ENCODE data around the gene AGPAT3. TPM values are rescaled to one million over a fixed set of nuclear protein-coding genes. Genes with fewer than 3 reads are reported as not detected.

Gene AGPAT3
- total RNA-seq, 4 donors from 2014 or later, result 32.1 to 58.8 (median 48.7) TPM

DNA sequence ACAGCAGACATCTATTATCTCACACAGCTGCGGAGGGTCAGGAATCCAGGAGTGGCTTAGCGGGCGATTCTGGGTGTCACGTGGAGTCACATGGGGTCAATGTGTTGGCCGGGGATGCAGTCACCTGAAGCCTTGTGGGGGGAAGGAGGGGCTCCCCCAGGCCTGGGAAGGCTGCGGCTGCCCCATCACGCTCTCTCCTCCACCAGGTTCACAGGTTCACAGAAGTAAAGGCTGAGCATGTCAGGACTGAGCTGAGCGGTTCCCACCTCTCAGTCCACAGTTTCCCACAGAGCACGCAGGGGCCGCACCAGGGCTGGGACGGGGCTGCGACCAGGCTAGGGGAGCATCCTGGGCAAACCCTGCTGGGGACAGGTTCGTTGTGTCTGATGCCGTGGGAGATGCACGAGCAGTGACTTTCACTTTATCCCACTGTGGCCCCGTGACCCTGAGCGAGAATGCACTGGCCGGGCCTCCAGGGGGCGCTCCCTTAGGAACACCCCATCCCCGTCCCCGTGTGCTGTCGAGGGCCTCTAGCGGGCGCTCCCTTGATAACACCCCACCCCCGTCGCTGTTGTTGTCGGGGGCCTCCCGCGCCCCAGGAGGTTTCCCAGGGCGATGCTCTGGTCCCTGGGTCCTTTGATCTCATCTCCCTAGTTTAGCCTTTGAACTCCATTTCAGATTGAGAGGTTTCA, 73.9 kb downstream of the AGPAT3 start:
- DNase-seq (ENCODE audit: low spot score in 2 of 2), result peak; percentile 70 to 94
- intact Hi-C loops (cut with DNase I; ENCODE audit: low total_unique reads), result no loop called here
- no peak for TF ChIP-seq POLR2A (IDR thresholded peaks at IDR 0.05)
- TF ChIP-seq, protein P1, sequence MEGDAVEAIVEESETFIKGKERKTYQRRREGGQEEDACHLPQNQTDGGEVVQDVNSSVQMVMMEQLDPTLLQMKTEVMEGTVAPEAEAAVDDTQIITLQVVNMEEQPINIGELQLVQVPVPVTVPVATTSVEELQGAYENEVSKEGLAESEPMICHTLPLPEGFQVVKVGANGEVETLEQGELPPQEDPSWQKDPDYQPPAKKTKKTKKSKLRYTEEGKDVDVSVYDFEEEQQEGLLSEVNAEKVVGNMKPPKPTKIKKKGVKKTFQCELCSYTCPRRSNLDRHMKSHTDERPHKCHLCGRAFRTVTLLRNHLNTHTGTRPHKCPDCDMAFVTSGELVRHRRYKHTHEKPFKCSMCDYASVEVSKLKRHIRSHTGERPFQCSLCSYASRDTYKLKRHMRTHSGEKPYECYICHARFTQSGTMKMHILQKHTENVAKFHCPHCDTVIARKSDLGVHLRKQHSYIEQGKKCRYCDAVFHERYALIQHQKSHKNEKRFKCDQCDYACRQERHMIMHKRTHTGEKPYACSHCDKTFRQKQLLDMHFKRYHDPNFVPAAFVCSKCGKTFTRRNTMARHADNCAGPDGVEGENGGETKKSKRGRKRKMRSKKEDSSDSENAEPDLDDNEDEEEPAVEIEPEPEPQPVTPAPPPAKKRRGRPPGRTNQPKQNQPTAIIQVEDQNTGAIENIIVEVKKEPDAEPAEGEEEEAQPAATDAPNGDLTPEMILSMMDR (IDR thresholded peaks at IDR 0.05), result peak in 1 of 3 donors; percentile 53
- H3K4me3 ChIP-seq (ENCODE audit: low read depth, poor library complexity, severe bottlenecking), result no peak overlapping the region
- 37 to 38% methylated on average over 27 to 28 of the region's 30 CpGs for WGBS, 2 donors

DNA sequence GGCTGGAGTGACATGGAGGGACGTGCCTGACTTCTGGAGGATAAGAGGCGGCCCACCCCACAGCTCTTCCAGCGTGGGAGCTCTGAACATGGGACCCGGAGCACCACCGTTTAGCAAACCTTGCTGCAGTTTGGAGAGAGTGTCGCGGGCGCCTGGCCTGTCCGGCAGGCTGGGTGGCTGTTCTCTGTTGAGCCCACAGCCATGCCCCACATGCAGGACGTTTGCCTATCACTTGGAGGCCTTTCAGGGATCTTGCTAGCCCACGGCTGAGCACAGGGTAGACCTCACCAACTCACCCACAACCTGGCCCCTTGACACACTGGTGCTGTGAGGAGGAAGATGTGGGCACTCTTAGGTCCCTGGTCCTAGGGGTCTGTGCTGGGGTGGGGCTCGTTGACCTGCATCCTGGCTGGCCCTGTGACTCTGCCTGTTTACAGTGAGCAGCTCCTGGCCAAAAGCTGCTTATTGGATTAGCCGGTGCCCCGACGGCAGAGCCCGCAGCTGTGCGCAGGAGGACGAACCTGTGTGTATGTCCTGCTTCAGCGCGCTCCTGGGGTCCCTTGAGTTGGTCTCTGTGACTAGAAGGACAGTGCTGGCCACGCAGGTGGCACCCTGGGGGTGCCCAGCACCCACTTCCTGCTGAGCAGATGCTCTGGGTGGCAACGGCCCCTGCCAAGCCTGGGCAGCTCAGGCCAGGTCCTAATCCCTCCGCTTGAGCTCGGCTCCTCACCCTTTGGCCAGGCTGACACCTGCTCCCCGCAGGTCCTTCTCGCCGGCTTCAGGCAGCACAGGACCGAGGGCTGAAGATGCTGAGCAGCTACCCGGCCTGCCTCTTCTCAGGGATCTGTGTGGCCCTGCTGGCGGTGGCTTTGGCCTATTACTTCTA, 74.7 kb downstream of the AGPAT3 start:
- intact Hi-C loops (cut with DNase I; ENCODE audit: low total_unique reads), result loop anchor here (10.0 kb wide), 1 partner anchor 65 kb away; no protein-coding TSS in a partner anchor
- 83 to 87% methylated on average over 29 to 30 of the region's 30 CpGs for WGBS, 2 donors
- no peak overlapping the region for H3K4me3 ChIP-seq (ENCODE audit: low read depth, poor library complexity, severe bottlenecking)
- TF ChIP-seq POLR2A (IDR thresholded peaks at IDR 0.05), result no peak
- TF ChIP-seq, protein P1 (IDR thresholded peaks at IDR 0.05), result no peak
- no peak for DNase-seq (ENCODE audit: low spot score in 2 of 2)

DNA sequence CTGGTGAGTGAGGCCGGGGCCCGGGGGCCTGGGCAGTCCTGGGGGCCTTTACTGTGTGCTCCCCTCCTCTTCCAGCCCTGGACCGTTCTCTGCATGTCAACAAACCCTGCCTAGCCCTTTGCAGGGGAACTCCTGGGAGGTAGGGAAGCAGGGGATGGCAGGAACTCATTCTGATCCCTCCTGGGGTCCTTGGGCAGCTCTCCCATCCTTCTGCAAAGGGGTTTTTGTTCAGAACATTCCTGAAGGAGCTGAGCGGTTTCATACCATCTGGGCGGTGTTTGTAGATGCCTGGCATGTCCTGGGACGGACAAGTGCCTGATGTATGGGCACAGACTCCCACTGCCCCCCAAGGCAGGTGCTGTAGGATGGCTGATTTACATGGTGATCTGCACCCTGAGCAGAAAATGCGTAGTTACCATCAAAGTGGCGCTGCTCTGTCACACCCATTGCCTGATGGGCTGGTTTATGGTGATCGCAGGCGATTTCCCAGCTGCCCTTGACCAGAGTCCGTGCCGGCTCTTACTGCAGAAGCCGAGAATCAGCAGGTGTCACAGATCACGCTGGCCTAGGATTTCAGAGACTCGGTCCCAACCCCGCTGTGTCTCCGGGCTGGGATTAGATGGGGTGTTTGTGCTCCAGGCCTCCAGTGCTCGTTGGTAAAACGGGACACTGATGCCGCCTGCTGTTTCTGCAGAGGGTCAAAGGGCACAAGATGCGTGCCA, 75.5 kb downstream of the AGPAT3 start:
- intact Hi-C loops (cut with DNase I; ENCODE audit: low total_unique reads), result loop anchor here (10.0 kb wide), 1 partner anchor 66 kb away; no protein-coding TSS in a partner anchor
- 90 to 94% methylated on average over 21 of the region's 21 CpGs for WGBS, 2 donors

DNA sequence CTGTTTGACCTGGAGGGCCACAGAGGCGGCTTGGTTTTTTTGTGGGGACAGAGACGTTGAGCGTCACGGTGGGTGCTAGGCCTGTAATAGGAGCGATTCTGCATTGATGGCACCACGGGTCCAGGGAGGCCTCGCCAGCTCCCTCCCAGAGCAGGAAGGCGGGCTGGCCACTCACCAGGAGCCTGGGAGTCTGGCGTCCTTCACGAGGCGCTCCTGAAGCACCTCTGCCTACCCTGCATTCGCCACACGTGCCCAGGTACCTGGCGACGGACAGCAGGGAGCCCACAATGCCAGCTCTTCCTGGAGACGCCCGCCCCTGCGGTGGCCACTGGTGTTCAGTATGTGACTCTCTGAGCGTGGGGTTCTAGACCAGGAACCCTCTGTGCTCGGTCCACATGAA, 77.2 kb downstream of the AGPAT3 start:
- TF ChIP-seq, protein P1 (IDR thresholded peaks at IDR 0.05), result no peak
- no peak for TF ChIP-seq POLR2A (IDR thresholded peaks at IDR 0.05)
- intact Hi-C loops (cut with DNase I; ENCODE audit: low total_unique reads), result loop anchor here (10.0 kb wide), 1 partner anchor 67 kb away; no protein-coding TSS in a partner anchor
- H3K4me3 ChIP-seq (ENCODE audit: low read depth, poor library complexity, severe bottlenecking), result no peak overlapping the region
- WGBS, 2 donors, result 91 to 98% methylated on average over 17 to 20 of the region's 20 CpGs
- DNase-seq (ENCODE audit: low spot score in 2 of 2), result no peak

More for the DNA sequence above, 75.5 kb downstream of the AGPAT3 start:
- H3K4me3 ChIP-seq (ENCODE audit: low read depth, poor library complexity, severe bottlenecking), result no peak overlapping the region
- DNase-seq (ENCODE audit: low spot score in 2 of 2), result no peak
- TF ChIP-seq POLR2A (IDR thresholded peaks at IDR 0.05), result no peak
- TF ChIP-seq, protein P1 (IDR thresholded peaks at IDR 0.05), result no peak

DNA sequence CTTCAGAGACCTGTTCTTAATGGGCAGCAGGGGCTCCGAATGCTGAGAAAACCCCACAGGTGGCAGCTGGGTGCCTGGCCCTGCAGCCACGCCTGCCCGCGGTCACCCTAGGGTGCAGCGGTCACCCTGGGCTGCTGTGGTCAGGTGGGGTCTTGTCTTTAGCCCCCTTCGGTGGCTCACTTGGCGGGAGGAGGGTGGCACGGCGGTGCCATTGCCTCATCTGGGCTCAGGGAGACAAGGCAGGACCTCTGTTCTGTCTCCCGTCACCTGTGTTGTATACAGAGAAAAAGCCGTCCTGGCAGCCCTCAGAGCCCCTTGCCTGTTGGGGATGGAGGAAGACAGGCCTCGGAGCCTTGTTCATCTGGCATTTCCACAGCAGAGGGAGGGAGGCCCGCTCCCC, 77.6 kb downstream of the AGPAT3 start:
- intact Hi-C loops (cut with DNase I; ENCODE audit: low total_unique reads), result loop anchor here (10.0 kb wide), 1 partner anchor 68 kb away; no protein-coding TSS in a partner anchor
- DNase-seq (ENCODE audit: low spot score in 2 of 2), result no peak
- WGBS, 2 donors, result 95 to 97% methylated on average over 13 of the region's 13 CpGs
- no peak overlapping the region for H3K4me3 ChIP-seq (ENCODE audit: low read depth, poor library complexity, severe bottlenecking)
- TF ChIP-seq, protein P1 (IDR thresholded peaks at IDR 0.05), result no peak
- no peak for TF ChIP-seq POLR2A (IDR thresholded peaks at IDR 0.05)
